Measurements from ENCODE around the gene PRKAR1B. TPM values are rescaled to one million over a fixed set of nuclear protein-coding genes. Genes with fewer than 3 reads are reported as not detected.

The PRKAR1B gene
- total and polyA plus RNA-seq, 10 of the 15 experiments (the other 5 are each of a cell fraction or from before 2014, with no cell fraction given), result 1.4 to 45.6 (median 19.3) TPM

GRCh38 chr7:601595-602340 lies 125.3 kb downstream of the PRKAR1B start (continued):
- TF ChIP-seq ZBTB11 (CRISPR knock-in tag; IDR thresholded peaks at IDR 0.05) (no peak), SREBF2 (IDR thresholded peaks at IDR 0.05; ENCODE audit: low read length) (no peak), ETV6 (conservative IDR thresholded peaks at IDR 0.05 in 1 of 2, IDR thresholded peaks at IDR 0.05 in 1 of 2; ENCODE audit: borderline replicate concordance in 1 of 2, low read depth in 1 of 2) (no peak), WRNIP1 (IDR thresholded peaks at IDR 0.05; ENCODE audit: borderline replicate concordance, low read depth, low read length) (no peak), GATAD2B (conservative IDR thresholded peaks at IDR 0.05; ENCODE audit: low read depth) (peak; percentile 53; the same call in 1 of the 2 replicates), ZBED1 (IDR thresholded peaks at IDR 0.05; ENCODE audit: borderline replicate concordance) (no peak; the same call in 1 of the 2 replicates), ZSCAN29 (IDR thresholded peaks at IDR 0.05) (no peak), BCLAF1 (IDR thresholded peaks at IDR 0.05) (no peak), SRF (IDR thresholded peaks at IDR 0.05; ENCODE audit: low read depth in 2 of 2, low read length in 2 of 2) (peak in 1 of 2 experiments; percentile 38; a peak in 1 of 4 replicates), IRF3 (IDR thresholded peaks at IDR 0.05) (no peak), NFIC (IDR thresholded peaks at IDR 0.05; ENCODE audit: low read depth, low read length) (no peak), ZBTB4 (CRISPR knock-in tag; IDR thresholded peaks at IDR 0.05) (no peak), SIX5 (IDR thresholded peaks at IDR 0.05; ENCODE audit: low read depth, low read length, severe bottlenecking) (no peak), PML (IDR thresholded peaks at IDR 0.05; ENCODE audit: low read length) (no peak), NFXL1 (IDR thresholded peaks at IDR 0.05; ENCODE audit: borderline replicate concordance) (no peak), CTCF (IDR thresholded peaks at IDR 0.05 in 2 of 3, conservative IDR thresholded peaks at IDR 0.05 in 1 of 3; ENCODE audit: control insufficient read depth in 2 of 3, extremely low read depth in 1 of 3, insufficient read depth in 1 of 3, low read depth in 3 of 3, low read length in 3 of 3) (no peak)

Data from GM12878 (cell line).